SK-N-SH (cell line): Measurements from ENCODE around the gene KRTAP21-1. TPM values are rescaled to one million over a fixed set of nuclear protein-coding genes. Genes with fewer than 3 reads are reported as not detected.

Experiments used
- CTCF ChIA-PET: fragments of 300-600, 350-600 bp; formaldehyde crosslinking; extraction: SDS; loops from one replicate; lab custom pipeline; 2021; lab: Yijun Ruan, JAX
- POLR2A ChIA-PET: fragments of 350-600 bp; sonication (Branson Sonifier 250); formaldehyde crosslinking; extraction: SDS; loops from one replicate; lab custom pipeline; 2020; ENCODE audit warnings: antibody characterized with exemption, inconsistent platforms; lab: Yijun Ruan, JAX
- DNase-seq: peaks from one replicate; pipeline ENCODE4 v3.0.0; 2012
- H2AFZ ChIP-seq: fragments of 200-600 bp; sonication (generic); 2 replicates; pipeline ENCODE4 v1.8.1; 2016; ENCODE audit warnings: antibody characterized with exemption, mild to moderate bottlenecking, low read depth
- H3F3A ChIP-seq: fragments of 200-600 bp; sonication (generic); replicated peaks from 2 replicates; pipeline ENCODE3; 2016; ENCODE audit warnings: antibody characterized with exemption, mild to moderate bottlenecking; ENCODE audit not compliant: insufficient read depth
- H3K27ac ChIP-seq, 2 experiments: fragments of 200-500 bp in 1 of 2; fragments of 200-600 bp in 1 of 2; sonication (Bioruptor generic) in 1 of 2; sonication (generic), shearing (Covaris generic) in 1 of 2; 2 replicates each; pipeline versions ENCODE4 v1.5.1 to v1.6.1; 2014 to 2016; ENCODE audit warnings: low read depth in 2 of 2, inconsistent platforms in 1 of 2, low read length in 1 of 2, mild to moderate bottlenecking in 1 of 2, mixed read lengths in 1 of 2
- H3K27me3 ChIP-seq: fragments of 200-600 bp; sonication (generic), shearing (Covaris generic); 2 replicates; pipeline ENCODE4 v1.6.1; 2016; ENCODE audit warnings: mixed run types; ENCODE audit not compliant: insufficient read depth
- H3K36me3 ChIP-seq, 2 experiments: fragments of 200-500 bp in 1 of 2; fragments of 200-600 bp in 1 of 2; sonication (Bioruptor generic) in 1 of 2; sonication (generic) in 1 of 2; replicated peaks in 1 of 2; 2 replicates each; pipeline versions ENCODE3 to v1.5.1; 2014 to 2016; ENCODE audit warnings: low read length in 1 of 2, mild to moderate bottlenecking in 1 of 2; ENCODE audit not compliant: insufficient read depth in 2 of 2, control insufficient read depth in 1 of 2
- H3K4me1 ChIP-seq, 2 experiments: fragments of 200-500 bp in 1 of 2; fragments of 200-600 bp in 1 of 2; sonication (Bioruptor generic) in 1 of 2; sonication (generic), shearing (Covaris generic) in 1 of 2; 2 replicates each; pipeline versions ENCODE4 v1.5.1 to v1.6.1; 2014 to 2016; ENCODE audit warnings: low read depth in 1 of 2, low read length in 1 of 2, mixed run types in 1 of 2; ENCODE audit not compliant: insufficient read depth in 2 of 2, control insufficient read depth in 1 of 2
- H3K4me2 ChIP-seq: fragments of 200-600 bp; sonication (generic), shearing (Covaris generic); 2 replicates; pipeline ENCODE4 v1.6.1; 2017; ENCODE audit warnings: mixed run types
- H3K4me3 ChIP-seq, 2 experiments: fragments of 200-500 bp in 1 of 2; fragments of 200-600 bp in 1 of 2; sonication (Bioruptor generic) in 1 of 2; sonication (generic), shearing (Covaris generic) in 1 of 2; 2 replicates each; pipeline versions ENCODE4 v1.5.1 to v1.8.1; 2014 to 2016; ENCODE audit warnings: low read depth in 2 of 2, inconsistent platforms in 1 of 2, low read length in 1 of 2, mild to moderate bottlenecking in 1 of 2, mixed read lengths in 1 of 2, moderate library complexity in 1 of 2
- H3K79me2 ChIP-seq: fragments of 200-600 bp; sonication (generic); 2 replicates; pipeline ENCODE4 v1.8.1; 2017; ENCODE audit warnings: mild to moderate bottlenecking; ENCODE audit not compliant: insufficient read depth
- H3K9ac ChIP-seq: fragments of 200-600 bp; sonication (generic); 2 replicates; pipeline ENCODE4 v1.6.1; 2017; ENCODE audit warnings: mixed run types
- H3K9me2 ChIP-seq: fragments of 200-600 bp; sonication (generic); 2 replicates; pipeline ENCODE4 v1.6.1; 2017; ENCODE audit warnings: mixed run types
- H3K9me3 ChIP-seq: fragments of 200-600 bp; sonication (generic); 2 replicates; pipeline ENCODE4 v1.6.1; 2017; ENCODE audit warnings: mixed run types, mild to moderate bottlenecking, moderate library complexity
- H4K20me1 ChIP-seq: fragments of 200-600 bp; sonication (generic); 2 replicates; pipeline ENCODE4 v1.6.1; 2017; ENCODE audit warnings: mild to moderate bottlenecking, mixed run types; ENCODE audit not compliant: insufficient read depth
- CHD2 ChIP-seq: fragments of 150-350 bp; IDR thresholded peaks from 2 replicates; pipeline ENCODE4 v1.6.1; 2018; ENCODE audit warnings: low read length; ENCODE audit not compliant: partially characterized antibody
- FOSL2 ChIP-seq: IDR thresholded peaks from 2 replicates; pipeline ENCODE4 v1.4.0; 2012; ENCODE audit warnings: low read depth, mild to moderate bottlenecking, moderate library complexity, borderline replicate concordance
- FOXJ3 ChIP-seq: sonication (generic); formaldehyde crosslinking; IDR thresholded peaks from 2 replicates; pipeline ENCODE4 v1.5.1; 2020; ENCODE audit warnings: mild to moderate bottlenecking, missing genetic modification reagents
- JUND ChIP-seq: IDR thresholded peaks from 2 replicates; pipeline ENCODE4 v1.4.0; 2012
- MEF2A ChIP-seq: IDR thresholded peaks from 2 replicates; pipeline ENCODE4 v1.4.0; 2012; ENCODE audit warnings: low read depth, borderline replicate concordance
- PBX3 ChIP-seq: IDR thresholded peaks from 2 replicates; pipeline ENCODE4; 2012
- POLR2AphosphoS5 ChIP-seq: IDR thresholded peaks from 2 replicates; pipeline ENCODE4 v1.6.1; 2012; ENCODE audit warnings: low read depth, low read length
- RAD21 ChIP-seq: IDR thresholded peaks from 2 replicates; pipeline ENCODE4 v1.6.1; 2012; ENCODE audit warnings: mild to moderate bottlenecking, low read length
- RFX5 ChIP-seq: IDR thresholded peaks from 2 replicates; pipeline ENCODE4 v1.6.1; 2012; ENCODE audit warnings: mild to moderate bottlenecking, improper control_type of control experiment, low read length
- RXRA ChIP-seq: IDR thresholded peaks from 2 replicates; pipeline ENCODE4 v1.4.0; 2012; ENCODE audit warnings: low read depth, mild to moderate bottlenecking, borderline replicate concordance
- SIN3A ChIP-seq: IDR thresholded peaks from 2 replicates; pipeline ENCODE4 v1.6.1; 2012; ENCODE audit warnings: low read depth, mild to moderate bottlenecking, low read length, moderate library complexity, borderline replicate concordance
- TEAD4 ChIP-seq: IDR thresholded peaks from 2 replicates; pipeline ENCODE4 v1.4.0; 2012; ENCODE audit warnings: mild to moderate bottlenecking, borderline replicate concordance; ENCODE audit not compliant: insufficient read depth
- USF1 ChIP-seq: IDR thresholded peaks from 2 replicates; pipeline ENCODE4 v1.4.0; 2012; ENCODE audit warnings: low read depth, borderline replicate concordance
- YY1 ChIP-seq: IDR thresholded peaks from 2 replicates; pipeline ENCODE4 v1.4.0; 2012; ENCODE audit warnings: low read depth, mild to moderate bottlenecking
- ZBTB33 ChIP-seq: IDR thresholded peaks from 2 replicates; pipeline ENCODE4 v1.4.0; 2012; ENCODE audit warnings: low read depth, borderline replicate concordance
- WGBS: methylation state at CpG from one replicate; pipeline ENCODE4 v1.1.6; 2017; ENCODE audit warnings: low lambda C conversion rate; 5-methylcytosine and 5-hydroxymethylcytosine counted together
- polyA plus RNA-seq, 3 experiments: library from polyadenylated mRNA; depleted of rRNA; stranded (reverse); fragments of >200 nt; gene quantifications; 2 replicates each; pipeline ENCODE4 v1.2.3, GENCODE V29; 2012

Gene KRTAP21-1
- polyA plus RNA-seq, 1 of the 3 experiments (the other 2 are of a cell fraction), result not detected

GRCh38 chr21:30769724-30770431, 14.7 kb upstream of the KRTAP21-1 start:
- Histone ChIP-seq H3K4me1 (no peaks in the 10 kb centered on the region), H4K20me1 (no peaks in the 10 kb centered on the region), H3K27me3 (no peaks in the 10 kb centered on the region), H2AFZ (no peak overlapping the region), H3K27ac (no peak overlapping the region), H3K36me3 (no peaks in the 10 kb centered on the region), H3K79me2 (no peaks in the 10 kb centered on the region), H3K4me2 (no peak overlapping the region), H3K4me3 (no peak overlapping the region), H3F3A (no peaks in the 10 kb centered on the region), H3K9me3 (no peaks in the 10 kb centered on the region), H3K9ac (no peak overlapping the region), H3K9me2 (no peaks in the 10 kb centered on the region)
- WGBS, result 10% methylated on average over 4 of the region's 4 CpGs
- CTCF ChIA-PET, result interaction anchor here (1.0 kb wide), 1 partner anchor 13 kb away, joined by 3 read pairs; no protein-coding TSS in a partner anchor
- TF ChIP-seq FOSL2, result no peak
- no peak for TF ChIP-seq SIN3A
- no peak for TF ChIP-seq POLR2AphosphoS5
- no peak for TF ChIP-seq JUND
- TF ChIP-seq TEAD4, result no peak
- no peak for TF ChIP-seq MEF2A
- no peak for TF ChIP-seq RFX5
- TF ChIP-seq PBX3, result no peak
- no peak for TF ChIP-seq USF1
- TF ChIP-seq ZBTB33, result no peak
- no peak for DNase-seq
- POLR2A ChIA-PET, result no interaction called here

GRCh38 chr21:30760776-30761175, 5.5 kb upstream of the KRTAP21-1 start:
- 0% methylated on average over 2 of the region's 2 CpGs for WGBS
- TF ChIP-seq PBX3 (no peak), MEF2A (no peak), RXRA (no peak), FOXJ3 (CRISPR knock-in tag) (no peak), RAD21 (no peak), CHD2 (no peak), YY1 (no peak), SIN3A (no peak)
- TF ChIP-seq, all 33 proteins: peak for 0
- Histone ChIP-seq H3K79me2 (no peaks in the 10 kb centered on the region), H3K4me3 (no peak overlapping the region), H3K9me2 (peaks cover 3% of the 10 kb centered on the region; the same call in 1 of the 2 replicates), H3K4me1 (no peaks in the 10 kb centered on the region), H4K20me1 (no peaks in the 10 kb centered on the region), H2AFZ (no peak overlapping the region), H3K27ac (no peak overlapping the region), H3K9ac (no peak overlapping the region), H3K4me2 (no peak overlapping the region), H3F3A (no peaks in the 10 kb centered on the region), H3K36me3 (no peaks in the 10 kb centered on the region), H3K27me3 (no peaks in the 10 kb centered on the region), H3K9me3 (no peaks in the 10 kb centered on the region)
- ChIA-PET POLR2A (no interaction called here), CTCF (no interaction called here)
- DNase-seq, result no peak
